NT2/D1 (cell line): ENCODE measurements around the gene UGT2B7.

Experiments
- SUZ12 ChIP-seq: IDR thresholded peaks from 2 replicates; pipeline ENCODE4 v1.6.1; 2011; ENCODE audit not compliant: insufficient read length, insufficient read depth; ENCODE audit errors: extremely low read depth
- ZNF274 ChIP-seq: IDR thresholded peaks from 2 replicates; pipeline ENCODE4 v1.6.1; 2011; ENCODE audit warnings: mild to moderate bottlenecking, low read depth, low read length

GRCh38 chr4:69092190-69092589 lies 4.1 kb upstream of the UGT2B7 start:
- TF ChIP-seq SUZ12 (no peak), ZNF274 (no peak)
